Measurements from ENCODE around the gene FBXL19.
"Not testable (repeated sequence)": the region's sequence is repeated elsewhere in the genome, so short reads cannot be mapped to it uniquely, and the experiment has no call there.

FBXL19 gene

DNA sequence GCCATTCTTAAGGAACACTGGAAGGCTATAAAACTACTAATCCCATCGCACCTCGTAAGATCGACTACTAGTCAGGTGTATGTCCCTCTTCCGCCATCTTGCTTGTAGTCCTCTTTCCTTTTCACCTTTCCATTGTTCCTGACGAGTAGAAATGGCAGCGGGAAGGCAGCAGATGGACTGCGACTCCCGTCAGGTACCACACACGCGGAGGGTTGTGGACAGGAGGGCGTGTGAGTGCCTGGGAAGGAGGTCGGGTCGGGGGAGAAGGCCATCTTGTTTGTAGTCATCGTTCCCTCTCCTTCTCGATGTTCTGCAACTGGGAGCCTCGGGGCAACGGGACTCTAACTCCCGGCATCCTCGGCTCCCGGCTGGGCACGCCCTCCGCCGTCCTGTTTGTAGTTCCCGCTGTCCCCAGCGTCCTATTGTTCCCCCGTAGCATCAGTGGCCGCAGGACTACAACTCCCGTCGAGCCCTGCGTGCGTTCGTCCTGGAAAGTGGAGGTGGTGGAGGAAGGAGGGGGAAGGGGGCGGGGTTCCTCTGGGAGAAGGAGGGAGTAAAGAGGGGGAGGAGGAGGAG lies 324 bp upstream of the FBXL19 start:
- peak; percentile 97 for DNase-seq (ENCODE audit: low read depth)

- no peak for DNase-seq (ENCODE audit: low read depth)
Measured at GRCh38 chr16:30924076-30924912, 922 bp downstream of the FBXL19 start.

GRCh38 chr16:30924913-30925631 lies 1.7 kb downstream of the FBXL19 start:
- no peak for DNase-seq (ENCODE audit: low read depth)

- no peak for DNase-seq (ENCODE audit: low read depth)
Measured at GRCh38 chr16:30925632-30925987, 2.2 kb downstream of the FBXL19 start.

GRCh38 chr16:30925995-30926811 lies 2.8 kb downstream of the FBXL19 start:
- DNase-seq (ENCODE audit: low read depth) = no peak

- DNase-seq (ENCODE audit: low read depth) = no peak
Measured at GRCh38 chr16:30926937-30927788, 3.8 kb downstream of the FBXL19 start.

DNA sequence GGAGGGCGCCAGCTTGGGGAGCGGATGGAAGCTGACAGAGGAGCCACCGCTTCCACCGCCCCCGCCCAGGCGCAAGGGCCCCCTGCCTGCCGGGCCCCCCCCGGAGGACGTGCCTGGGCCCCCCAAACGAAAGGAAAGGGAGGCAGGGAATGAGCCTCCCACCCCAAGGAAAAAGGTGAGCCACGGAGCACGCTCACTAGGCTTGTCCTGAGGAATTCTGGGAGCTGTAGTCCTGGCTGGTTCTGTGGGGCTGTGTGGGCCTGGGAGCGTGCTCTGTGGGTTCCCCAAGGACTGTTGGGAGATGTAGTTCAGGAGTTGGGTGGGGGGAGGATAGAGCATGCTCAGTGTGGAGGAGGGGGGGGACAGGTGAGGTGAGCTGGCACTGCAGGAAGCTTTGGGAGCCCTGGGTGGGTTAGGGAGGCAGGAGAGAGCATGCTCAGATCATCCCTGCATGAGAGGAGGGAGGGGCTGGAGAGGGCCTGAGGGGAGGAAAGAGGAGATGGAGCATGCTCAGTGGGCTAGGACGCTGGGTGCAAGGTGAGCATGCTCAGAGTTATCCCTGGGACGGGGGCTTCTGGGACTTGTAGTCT lies 4.5 kb downstream of the FBXL19 start:
- no peak for DNase-seq (ENCODE audit: low read depth)

DNA sequence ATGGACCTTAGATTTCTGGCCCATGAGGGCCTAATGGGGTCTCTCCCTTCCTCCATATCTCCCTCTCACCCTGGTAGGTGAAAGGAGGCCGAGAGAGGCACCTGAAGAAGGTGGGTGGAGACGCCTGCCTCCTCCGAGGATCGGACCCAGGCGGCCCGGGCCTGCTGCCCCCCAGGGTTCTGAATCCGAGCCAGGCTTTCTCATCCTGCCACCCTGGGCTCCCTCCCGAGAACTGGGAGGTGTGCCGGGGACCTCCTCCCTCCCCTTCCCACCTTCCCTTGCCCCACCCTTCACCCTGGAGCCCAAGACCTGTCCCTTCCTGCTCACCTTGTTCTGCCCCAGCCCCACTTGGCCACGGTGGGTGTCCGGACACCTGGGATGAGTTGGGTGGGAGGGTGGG lies 5.0 kb downstream of the FBXL19 start:
- DNase-seq (ENCODE audit: low read depth) = no peak

DNA sequence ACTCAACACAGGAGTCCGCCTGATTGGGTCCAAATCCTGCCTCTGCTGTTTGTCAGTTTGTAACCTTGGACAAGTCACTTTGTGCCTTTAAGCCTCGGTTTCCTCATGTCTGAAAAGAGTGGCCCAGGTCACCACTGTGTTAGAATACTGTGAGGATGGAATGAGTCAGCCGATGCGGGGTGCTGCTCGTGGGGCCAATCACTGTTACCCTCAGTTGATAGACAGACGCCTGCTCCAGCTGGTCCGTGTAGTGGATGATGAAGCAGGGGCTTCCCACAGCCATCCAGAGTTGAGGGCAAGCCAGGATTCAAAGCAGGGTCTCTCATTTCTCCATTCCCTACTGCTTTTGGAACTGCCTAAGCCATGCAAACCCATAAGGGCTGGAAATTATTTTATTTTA lies 5.8 kb downstream of the FBXL19 start:
- DNase-seq (ENCODE audit: low read depth) = no peak

DNA sequence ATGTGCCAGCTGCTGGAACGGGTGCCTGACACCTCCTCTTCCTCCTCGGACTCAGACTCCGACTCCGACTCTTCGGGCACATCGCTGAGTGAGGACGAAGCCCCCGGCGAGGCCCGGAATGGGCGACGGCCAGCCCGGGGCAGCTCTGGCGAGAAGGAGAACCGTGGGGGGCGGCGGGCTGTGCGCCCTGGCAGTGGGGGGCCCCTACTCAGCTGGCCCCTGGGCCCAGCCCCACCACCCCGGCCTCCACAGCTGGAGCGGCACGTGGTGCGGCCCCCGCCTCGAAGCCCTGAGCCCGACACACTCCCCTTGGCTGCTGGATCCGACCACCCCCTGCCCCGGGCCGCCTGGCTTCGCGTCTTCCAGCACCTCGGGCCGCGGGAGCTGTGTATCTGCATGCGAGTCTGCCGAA lies 6.8 kb downstream of the FBXL19 start:
- no peak for DNase-seq (ENCODE audit: low read depth)

GRCh38 chr16:30931068-30931650 lies 7.8 kb downstream of the FBXL19 start:
- no peak for DNase-seq (ENCODE audit: low read depth)

DNA sequence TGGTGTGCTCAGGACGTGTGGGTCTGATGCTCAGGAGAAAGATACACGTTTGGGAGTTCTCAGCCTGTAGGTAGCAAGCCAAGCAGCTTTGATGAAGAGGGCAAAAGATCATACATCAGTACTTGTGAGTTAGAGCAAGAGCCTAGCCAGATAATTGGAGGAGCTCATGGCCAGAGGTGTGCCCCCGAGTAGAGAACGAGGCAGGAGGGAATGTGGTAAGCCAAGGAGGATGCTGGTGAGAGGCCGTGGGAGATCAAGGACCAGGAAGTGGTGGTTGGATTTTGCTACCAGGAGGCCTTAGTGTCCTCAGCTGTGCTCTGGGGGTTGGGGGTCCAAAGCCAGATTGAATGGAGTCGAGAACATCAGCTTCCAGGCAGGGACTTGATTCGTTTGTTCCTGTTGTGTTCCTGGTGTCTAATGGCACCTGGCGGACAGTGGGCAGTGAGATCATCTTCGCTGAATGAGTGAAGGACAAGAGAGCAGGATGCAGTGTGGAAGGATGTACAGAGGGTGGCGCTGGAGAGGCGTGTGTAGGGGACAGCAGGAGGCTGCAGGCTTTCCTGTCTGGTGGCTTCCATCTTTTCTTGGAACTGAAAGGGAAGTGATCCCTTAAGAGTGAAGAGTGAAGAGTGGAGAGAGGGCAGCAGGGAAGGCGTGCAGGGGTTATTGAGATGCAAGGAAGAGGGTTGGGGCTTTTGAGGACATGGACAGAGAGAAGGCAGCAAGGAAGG lies 11.6 kb downstream of the FBXL19 start:
- no peak for DNase-seq (ENCODE audit: low read depth)

- no peak for DNase-seq (ENCODE audit: low read depth)
Measured at GRCh38 chr16:30937692-30938091, 14.3 kb downstream of the FBXL19 start.

DNA sequence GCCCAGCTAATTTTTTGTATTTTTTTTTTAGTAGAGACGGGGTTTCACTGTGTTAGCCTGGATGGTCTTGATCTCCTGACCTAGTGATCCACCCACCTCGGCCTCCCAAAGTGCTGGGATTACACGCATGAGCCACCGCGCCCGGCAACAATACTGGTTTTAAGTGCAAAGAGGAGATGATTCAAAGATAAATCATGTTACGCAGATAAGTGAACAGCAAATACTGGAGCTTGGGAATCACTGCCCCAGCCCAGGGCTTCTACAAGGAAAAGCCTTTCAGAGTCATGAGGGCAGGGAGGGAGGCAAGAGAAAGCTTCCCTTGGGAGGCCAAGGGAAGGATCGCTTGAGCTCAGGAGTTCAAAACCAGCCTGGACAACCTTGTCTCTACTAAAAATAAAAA lies 16.2 kb downstream of the FBXL19 start:
- DNase-seq (ENCODE audit: low read depth) = not testable (repeated sequence)

DNA sequence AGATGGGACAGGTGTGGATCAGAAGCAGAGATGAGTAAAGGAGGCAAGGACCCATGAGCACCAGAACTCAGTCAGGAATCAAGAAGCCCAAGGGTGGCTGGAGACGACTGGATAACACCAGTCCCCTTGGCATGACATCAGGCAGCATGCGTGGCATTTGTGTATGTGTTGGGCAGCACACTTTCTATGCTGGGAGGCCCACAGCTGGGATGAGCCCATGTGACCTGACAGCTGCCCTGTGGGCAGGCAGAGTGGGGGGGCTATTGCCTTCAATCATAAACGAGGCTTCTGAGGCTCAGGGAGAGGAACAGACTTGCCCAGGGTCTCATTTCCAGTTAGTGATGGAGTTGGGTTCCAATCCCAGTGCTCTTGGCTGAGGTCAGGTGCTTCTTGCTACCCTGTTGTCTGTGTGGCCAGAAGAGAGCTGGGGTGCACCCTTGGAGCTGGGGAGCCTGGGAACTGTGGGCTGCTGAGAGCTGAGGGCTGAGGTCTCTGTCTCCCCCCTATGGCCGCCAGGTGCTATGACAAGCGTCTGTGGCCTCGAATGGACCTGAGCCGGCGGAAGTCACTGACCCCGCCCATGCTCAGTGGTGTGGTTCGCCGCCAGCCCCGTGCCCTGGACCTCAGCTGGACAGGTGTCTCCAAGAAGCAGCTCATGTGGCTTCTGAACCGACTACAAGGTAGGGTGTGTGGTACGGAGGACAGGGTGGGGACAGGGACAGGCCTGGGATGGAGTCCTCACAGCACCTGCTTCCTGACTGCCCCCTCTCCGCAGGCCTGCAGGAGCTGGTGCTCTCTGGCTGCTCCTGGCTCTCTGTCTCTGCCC lies 18.4 kb downstream of the FBXL19 start:
- DNase-seq (ENCODE audit: low read depth) = no peak

- no peak for DNase-seq (ENCODE audit: low read depth)
Measured at GRCh38 chr16:30942426-30942806, 19.0 kb downstream of the FBXL19 start.

DNA sequence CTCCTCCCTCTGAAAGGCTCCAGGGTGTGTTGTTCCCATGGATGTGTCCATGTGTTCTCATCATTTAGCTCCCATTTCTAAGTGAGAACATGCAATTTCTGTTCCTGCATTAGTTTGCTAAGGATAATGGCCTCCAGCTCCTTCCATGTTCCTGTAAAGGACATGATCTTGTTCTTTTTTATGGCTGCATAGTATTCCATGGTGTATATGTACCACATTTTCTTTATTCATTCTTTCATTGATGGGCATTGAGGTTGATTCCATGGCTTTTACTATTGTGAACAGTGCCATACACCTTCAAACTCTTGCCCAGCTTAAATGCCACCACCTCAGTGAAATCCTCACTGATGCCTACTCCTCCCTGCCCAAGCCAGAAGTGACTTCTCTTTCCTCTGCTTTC lies 21.0 kb downstream of the FBXL19 start:
- no peak for DNase-seq (ENCODE audit: low read depth)

- no peak for DNase-seq (ENCODE audit: low read depth)
Measured at GRCh38 chr16:30946671-30947540, 23.5 kb downstream of the FBXL19 start.
